ENCODE data around the gene NR6A1.
"Not testable (repeated sequence)": the region's sequence is repeated elsewhere in the genome, so short reads cannot be mapped to it uniquely, and the experiment has no call there.

NR6A1 gene

DNA sequence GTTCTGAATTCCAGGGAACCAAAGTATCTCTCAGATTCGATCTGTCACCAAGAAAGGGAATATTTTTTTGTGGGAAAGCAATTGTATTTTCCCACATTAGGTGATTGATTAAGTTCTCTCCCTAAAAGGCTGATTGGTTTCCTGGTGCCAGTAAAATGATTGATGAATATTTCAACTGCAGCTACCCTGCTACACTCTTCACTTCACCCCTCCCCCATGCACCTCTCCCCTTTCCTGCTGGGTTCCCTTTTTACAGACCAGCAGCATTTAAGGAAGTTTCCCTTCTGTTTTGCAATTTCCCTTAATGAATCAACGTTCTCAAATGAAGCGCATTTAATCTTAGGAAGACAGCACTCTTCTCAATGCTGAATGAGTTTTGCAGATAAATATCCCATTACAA lies 13.1 kb downstream of the NR6A1 start:
- DNase-seq, result peak; percentile 22

DNA sequence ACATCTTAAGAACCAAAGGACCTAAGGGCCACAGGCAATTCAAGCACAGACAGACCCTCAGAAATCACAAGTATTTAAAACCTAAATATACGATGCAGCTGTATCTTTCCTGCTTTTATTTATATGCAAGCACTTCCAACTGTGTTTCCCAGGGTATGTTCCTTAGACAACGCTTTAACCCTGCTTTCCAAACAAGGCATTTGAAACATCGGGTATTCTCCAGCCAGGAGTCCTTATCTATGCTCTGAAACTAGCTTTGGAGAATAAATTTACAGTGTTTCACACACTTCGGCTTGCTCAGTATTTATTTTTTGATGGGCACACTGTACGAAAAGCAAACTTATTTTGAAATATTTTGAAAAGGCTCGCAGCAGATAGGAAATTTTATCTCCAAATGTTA lies 13.5 kb downstream of the NR6A1 start:
- DNase-seq, result no peak

- no peak for DNase-seq
These were observed 15.1 kb downstream of the NR6A1 start for GRCh38 chr9:124756011-124756410.

GRCh38 chr9:124755061-124755460 lies 16.1 kb downstream of the NR6A1 start:
- no peak for DNase-seq

DNA sequence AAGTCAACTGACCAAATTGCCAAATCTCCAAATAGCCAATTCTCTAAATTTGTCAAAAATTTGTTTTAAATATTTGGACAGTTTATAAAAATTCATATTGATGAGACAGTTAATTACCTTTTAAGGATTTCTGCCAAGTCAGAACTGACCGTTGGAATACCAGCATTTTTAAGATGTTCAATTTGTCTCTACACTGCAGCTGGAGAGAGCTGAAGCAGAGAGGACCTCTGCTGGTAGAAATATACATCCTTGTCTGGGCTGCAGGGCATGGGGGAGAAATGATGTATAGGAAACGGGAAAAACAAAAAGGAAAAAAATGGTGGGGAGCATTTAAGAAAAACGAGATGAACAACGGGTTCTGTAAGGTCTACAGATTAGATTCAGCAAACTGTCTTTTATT lies 16.8 kb downstream of the NR6A1 start:
- DNase-seq, result peak; percentile 50

- peak; percentile 81 for DNase-seq
These were observed 18.1 kb downstream of the NR6A1 start for GRCh38 chr9:124752967-124753366.

DNA sequence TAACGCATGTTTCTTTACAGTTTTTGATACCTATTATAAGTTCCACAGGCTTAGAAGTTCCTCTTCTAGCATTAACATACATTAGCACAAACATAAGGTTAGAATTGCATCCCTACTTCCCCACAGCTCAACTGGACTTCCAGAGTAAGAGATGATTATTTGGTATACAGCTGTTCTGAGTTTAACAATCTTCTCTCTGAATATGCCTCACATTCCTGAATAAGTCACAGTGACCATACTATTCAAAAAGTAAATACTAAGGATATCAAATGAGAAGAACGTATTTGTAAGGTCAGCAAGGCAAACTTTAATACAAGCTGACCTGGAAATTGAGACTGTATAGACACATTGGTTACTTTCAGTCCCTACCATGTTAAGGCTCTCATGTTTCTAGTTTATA lies 21.3 kb downstream of the NR6A1 start:
- peak; percentile 39 for DNase-seq

DNA sequence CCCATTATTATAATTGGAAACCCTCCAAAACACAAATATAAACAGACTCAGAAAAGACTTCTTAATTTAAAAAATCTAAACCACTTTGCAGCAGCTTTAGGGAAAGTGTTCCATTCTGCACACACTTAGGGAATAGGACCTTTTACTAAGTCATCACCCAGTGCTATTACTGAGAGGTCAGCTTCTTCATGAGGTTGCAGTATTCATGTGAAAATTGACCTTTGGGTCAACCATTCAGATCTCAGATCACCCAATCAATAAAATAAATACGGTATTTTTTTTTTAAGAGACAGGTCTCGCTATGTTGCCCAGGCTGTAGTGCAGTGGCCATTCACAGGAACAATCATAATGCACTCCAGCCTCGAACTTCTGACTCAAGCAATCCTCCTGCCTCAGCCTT lies 21.8 kb downstream of the NR6A1 start:
- no peak for DNase-seq

DNA sequence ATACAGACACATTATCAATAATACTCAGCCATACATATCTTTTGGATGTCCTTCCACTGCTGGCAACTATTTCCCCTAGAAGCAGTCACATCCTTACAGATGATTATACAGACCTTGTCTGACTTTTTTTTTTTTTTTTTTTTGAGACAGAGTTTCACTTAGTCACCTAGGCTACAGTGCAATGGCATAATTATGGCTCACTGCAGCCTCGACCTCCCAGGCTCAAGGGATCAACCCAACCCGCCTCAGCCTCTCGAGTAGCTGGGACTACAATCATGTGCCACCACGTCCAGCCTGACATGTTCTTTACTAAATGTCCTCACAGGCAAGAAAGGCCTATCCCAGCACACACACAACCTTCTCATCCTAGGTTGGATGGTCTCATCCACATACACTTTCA lies 24.0 kb downstream of the NR6A1 start:
- DNase-seq, result no peak

DNA sequence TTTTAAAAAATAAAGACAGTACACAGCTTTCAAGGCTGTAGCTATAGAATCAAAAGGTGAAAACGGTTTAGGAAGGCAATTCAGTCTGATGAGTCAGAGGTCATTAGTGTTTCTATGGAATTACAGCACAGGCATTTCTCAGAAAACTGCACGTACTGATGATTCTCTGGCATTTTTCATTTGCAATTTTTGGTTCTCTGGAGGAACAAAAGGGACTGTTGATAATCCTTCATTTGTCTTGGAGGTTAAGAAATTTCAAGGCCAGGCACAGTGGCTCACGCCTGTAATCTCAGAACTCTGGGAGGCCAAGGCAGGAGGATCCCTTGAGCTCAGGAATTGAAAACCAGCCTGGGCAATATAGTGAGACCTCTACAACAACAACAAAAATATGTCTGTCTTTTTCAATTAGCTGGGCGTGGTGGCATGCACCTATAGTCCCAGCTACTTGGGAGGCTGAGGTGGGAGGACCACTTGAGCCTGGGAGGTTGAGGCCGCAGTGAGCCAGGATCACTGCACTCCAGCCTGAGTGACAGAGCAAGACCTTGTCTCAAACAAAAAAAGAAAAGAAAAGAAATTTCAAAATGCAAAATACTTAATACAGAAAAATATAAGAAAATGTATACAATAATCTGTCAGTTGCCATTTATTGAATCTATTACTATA lies 27.3 kb downstream of the NR6A1 start:
- peak; percentile 30 for DNase-seq

DNA sequence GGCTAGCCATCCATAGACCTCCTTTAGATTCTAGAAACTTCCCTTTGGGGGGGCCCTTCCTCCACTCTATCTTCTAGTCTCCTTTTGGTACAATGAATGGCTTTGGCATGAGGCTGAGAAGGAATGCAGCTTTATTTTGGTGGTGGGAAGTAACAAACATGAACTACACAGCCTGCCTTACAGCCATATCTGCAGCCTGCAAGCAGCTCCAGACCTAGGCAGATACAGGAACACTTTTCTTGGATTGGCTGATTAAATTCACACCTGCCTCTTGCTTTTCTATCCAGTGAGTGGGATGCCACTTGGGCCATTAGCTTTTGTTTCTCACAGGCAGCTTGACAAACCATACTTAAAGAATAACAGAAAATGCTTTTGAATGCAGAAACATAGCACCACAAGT lies 28.2 kb downstream of the NR6A1 start:
- DNase-seq, result no peak

- no peak for DNase-seq
These were observed 29.4 kb downstream of the NR6A1 start for GRCh38 chr9:124741662-124742061.

DNA sequence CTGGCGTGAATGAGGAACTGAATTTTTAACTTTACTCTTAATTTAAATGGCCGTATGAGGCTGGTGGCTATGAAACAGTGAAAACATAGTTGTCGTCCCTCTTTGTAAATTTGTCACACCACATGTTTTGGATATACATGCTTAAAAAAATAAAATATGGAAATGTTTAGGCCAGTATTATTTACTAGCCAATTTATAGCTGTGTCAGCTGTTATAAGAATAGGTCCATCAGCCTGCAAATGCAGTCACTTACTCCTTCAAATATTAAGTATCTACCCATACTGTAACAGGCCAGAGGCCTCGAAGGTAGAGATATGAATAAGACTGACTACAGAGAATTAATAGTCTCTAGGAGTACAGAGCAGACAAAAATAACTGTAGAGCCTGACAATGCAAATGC lies 30.0 kb downstream of the NR6A1 start:
- DNase-seq, result no peak

GRCh38 chr9:124739360-124739759 lies 31.8 kb downstream of the NR6A1 start:
- no peak for DNase-seq

GRCh38 chr9:124738075-124738474 lies 33.0 kb downstream of the NR6A1 start:
- DNase-seq, result not testable (repeated sequence)

GRCh38 chr9:124735121-124735520 lies 36.0 kb downstream of the NR6A1 start:
- peak; percentile 50 for DNase-seq

- DNase-seq, result not testable (repeated sequence)
These were observed 36.4 kb downstream of the NR6A1 start for GRCh38 chr9:124734741-124735083.

- DNase-seq, result no peak
These were observed 37.0 kb downstream of the NR6A1 start for GRCh38 chr9:124733964-124734740.

DNA sequence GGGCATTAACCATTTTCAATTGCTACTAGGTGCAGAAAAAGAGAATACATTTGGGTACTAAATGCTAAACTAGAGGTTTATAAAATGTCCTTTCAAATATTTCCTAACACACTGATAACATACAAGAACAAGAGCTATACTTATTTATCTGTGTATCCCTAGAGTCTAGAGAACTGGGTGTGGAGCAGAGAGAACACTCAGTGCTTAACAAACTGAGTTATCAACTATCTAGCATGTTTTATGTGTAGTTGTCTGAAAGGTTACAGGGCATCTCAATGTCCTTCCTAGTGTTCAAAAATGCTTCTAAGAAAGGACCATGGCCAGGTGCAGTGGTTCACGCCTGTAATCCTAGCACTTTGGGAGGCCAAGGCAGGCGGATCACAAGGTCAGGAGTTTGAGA lies 40.3 kb downstream of the NR6A1 start:
- DNase-seq, result no peak

DNA sequence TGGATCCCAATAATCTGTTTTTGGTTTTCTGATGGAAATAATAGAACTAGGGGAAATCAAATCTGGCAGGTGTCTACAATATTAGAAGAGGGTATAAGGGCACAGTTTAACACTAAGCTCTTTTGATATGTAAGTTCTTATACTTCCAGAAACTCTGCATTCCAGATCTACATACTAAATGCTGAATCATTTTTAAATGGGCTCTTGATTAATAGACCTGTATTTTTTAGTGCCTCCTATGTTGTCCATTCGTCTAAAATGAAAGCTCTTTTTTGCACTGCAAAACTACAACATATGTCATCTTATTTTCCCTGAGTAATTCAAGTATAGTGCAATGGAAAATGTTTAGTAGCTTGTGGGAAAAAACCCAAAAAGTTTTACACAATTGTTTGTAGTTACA lies 44.2 kb downstream of the NR6A1 start:
- no peak for DNase-seq

GRCh38 chr9:124725068-124725452 lies 46.1 kb downstream of the NR6A1 start:
- DNase-seq, result peak; percentile 13

DNA sequence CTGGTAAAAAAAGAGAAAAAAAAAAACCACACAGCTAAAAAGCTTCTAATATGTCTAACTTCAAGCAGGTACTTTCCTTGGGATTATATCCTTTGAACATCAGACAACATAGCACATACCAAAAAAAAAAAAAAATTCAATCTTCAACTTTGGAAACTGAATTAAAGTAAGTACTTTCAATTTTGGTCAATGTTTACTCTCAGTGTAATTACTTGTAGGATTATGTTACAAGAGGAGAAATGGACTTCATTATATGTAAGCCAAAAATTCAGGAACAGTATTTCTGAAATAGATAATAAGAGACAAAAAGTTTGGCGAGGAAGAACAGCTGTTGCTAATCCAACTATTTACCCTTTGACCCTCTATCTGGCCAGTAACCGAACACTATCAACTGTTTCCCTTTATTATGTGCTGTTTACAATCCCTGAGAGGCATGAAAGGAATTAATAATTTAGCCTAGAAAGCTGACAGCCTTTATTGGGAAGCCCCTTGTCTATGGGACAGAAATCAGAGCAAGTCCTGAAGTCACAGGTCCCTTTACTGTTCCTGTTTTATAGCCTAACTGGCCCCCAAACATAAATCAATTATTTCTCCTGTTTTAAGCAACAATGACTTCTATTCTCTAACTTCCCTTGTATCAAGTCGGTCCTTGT lies 46.6 kb downstream of the NR6A1 start:
- DNase-seq, result no peak

DNA sequence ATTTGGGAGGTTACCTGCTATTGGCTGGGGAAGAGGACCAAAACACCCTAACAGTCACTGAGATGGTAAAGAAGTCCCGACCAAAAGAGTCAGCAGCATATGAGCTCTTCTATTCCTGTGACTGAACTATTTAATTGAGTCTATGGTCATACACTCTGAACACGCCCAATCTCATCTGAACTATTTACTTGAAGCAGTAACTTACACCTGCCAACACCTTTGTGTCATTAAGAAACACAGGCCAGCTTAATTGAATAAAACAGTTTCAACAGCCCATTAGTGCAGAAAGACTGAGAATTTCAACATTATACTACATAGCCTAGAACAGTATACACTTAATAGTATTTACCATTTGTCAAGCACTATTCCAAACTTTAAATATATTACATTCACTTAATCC lies 47.8 kb downstream of the NR6A1 start:
- no peak for DNase-seq

All from HCEC 1CT (cell line).